ENCODE results near the gene CYTH4.

The CYTH4 gene

GRCh38 chr22:37353839-37354238 lies 71.5 kb downstream of the CYTH4 start:
- no peak for DNase-seq

GRCh38 chr22:37354261-37354660 lies 72.0 kb downstream of the CYTH4 start:
- no peak for DNase-seq

GRCh38 chr22:37354670-37355069 lies 72.4 kb downstream of the CYTH4 start:
- DNase-seq, result no peak

- no peak for DNase-seq
These were observed 72.9 kb downstream of the CYTH4 start for GRCh38 chr22:37355174-37355573.

- no peak for DNase-seq
These were observed 74.6 kb downstream of the CYTH4 start for GRCh38 chr22:37356922-37357321.

GRCh38 chr22:37357446-37358075 lies 75.3 kb downstream of the CYTH4 start:
- no peak for DNase-seq

- DNase-seq, result no peak
These were observed 76.1 kb downstream of the CYTH4 start for GRCh38 chr22:37358386-37358785.

GRCh38 chr22:37358917-37359316 lies 76.6 kb downstream of the CYTH4 start:
- DNase-seq, result no peak

- no peak for DNase-seq
These were observed 80.3 kb downstream of the CYTH4 start for GRCh38 chr22:37362621-37363020.

GRCh38 chr22:37363261-37363992 lies 81.1 kb downstream of the CYTH4 start:
- no peak for DNase-seq

Data from DMS79 (cell line).